GM06990 (cell line): Measurements from ENCODE around the gene ZDHHC7.

Experiments used
- DNase-seq: peaks from one replicate; pipeline ENCODE4 v3.0.0-alpha.2; 2011; ENCODE audit not compliant: insufficient read length; ENCODE audit errors: extremely low read depth
- H3K27me3 ChIP-seq: replicated peaks from 2 replicates; pipeline ENCODE4 v1.6.0; 2011; ENCODE audit warnings: low read length; ENCODE audit not compliant: control insufficient read depth, insufficient read depth
- H3K36me3 ChIP-seq: 2 replicates; pipeline ENCODE4 v1.5.1; 2011; ENCODE audit warnings: low read length; ENCODE audit not compliant: control insufficient read depth, insufficient read depth
- H3K4me3 ChIP-seq: replicated peaks from 2 replicates; pipeline ENCODE4 v1.5.1; 2011; ENCODE audit warnings: low read depth, mild to moderate bottlenecking, control low read depth, low read length
- TF ChIP-seq, protein P1 (sequence below): IDR thresholded peaks from 2 replicates; pipeline ENCODE4 v1.5.1; 2011; ENCODE audit warnings: low read length, control low read depth, mild to moderate bottlenecking, inconsistent platforms; ENCODE audit not compliant: insufficient read depth, poor library complexity, severe bottlenecking

ZDHHC7 gene

DNA sequence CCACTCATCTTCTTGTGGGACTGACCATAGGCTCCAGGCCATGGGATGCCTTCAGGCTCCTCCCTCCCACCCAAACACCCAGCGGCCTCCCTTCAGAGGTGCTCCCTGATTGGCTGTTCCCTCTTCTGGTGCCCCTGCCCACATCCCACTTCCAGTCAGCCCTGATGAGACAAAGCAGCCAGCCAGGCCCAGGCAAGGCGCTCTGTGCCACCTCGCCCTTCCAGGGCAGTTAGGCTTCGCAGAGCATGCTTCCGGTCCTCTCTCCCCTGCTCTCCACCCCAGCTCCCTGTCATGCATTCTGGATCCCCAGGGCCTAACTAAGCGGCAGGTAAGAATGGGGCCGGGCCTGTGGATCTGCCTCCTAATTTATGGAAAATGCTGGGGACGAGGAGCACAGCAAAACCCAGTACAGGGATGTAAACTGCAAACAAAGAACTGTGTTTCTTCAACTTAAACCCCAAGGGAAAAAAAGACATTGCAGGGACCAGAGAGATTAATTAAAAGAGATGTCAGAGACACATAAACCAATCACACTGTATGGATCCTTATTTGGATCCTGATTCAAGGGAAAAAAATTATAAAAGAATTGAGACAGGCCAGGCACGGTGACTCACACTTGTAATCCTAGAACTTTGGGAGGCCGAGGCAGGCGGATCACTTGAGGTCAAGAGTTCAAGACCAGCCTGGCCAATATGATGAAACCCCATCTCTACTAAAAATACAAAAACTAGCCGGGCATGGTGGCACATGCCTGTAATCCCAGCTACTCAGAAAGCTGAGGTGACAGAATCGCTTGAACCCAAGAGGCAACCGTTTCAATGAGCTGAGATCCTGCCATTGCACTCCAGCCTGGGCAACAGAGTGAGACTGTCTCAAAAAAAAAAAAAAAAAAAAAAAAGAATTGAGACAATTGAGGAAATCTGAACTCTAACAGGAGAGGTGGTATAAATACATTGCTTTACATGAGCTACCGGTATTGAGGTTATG is 26.0 kb downstream of the ZDHHC7 start:
- no peak overlapping the region for H3K4me3 ChIP-seq
- TF ChIP-seq, protein P1, sequence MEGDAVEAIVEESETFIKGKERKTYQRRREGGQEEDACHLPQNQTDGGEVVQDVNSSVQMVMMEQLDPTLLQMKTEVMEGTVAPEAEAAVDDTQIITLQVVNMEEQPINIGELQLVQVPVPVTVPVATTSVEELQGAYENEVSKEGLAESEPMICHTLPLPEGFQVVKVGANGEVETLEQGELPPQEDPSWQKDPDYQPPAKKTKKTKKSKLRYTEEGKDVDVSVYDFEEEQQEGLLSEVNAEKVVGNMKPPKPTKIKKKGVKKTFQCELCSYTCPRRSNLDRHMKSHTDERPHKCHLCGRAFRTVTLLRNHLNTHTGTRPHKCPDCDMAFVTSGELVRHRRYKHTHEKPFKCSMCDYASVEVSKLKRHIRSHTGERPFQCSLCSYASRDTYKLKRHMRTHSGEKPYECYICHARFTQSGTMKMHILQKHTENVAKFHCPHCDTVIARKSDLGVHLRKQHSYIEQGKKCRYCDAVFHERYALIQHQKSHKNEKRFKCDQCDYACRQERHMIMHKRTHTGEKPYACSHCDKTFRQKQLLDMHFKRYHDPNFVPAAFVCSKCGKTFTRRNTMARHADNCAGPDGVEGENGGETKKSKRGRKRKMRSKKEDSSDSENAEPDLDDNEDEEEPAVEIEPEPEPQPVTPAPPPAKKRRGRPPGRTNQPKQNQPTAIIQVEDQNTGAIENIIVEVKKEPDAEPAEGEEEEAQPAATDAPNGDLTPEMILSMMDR, result no peak
- H3K36me3 ChIP-seq, result peaks cover 24% of the 10 kb centered on the region
- DNase-seq, result no peak
- no peaks in the 10 kb centered on the region for H3K27me3 ChIP-seq

DNA sequence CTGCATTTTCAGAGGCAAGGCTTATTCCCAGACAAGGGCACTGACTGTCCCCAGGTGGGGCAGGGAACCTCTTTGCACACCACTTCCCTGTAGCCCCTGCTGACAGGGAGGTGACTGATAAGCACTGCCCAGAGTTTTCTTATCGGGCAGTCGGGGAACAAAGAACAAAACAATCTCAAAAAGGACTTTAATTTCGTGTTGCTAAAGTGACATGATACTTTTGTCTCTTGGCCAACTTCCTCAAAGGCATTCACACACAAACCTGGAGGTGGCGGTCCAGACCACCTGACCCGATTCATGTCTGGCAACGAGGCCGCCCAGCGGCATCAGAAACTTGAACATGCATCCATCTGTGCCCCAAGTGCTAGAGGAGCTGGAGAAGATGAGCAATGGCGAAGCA is 28.9 kb downstream of the ZDHHC7 start:
- DNase-seq, result no peak
- H3K4me3 ChIP-seq, result no peak overlapping the region
- H3K36me3 ChIP-seq, result peaks cover 8% of the 10 kb centered on the region
- no peaks in the 10 kb centered on the region for H3K27me3 ChIP-seq
- TF ChIP-seq, protein P1, result no peak

DNA sequence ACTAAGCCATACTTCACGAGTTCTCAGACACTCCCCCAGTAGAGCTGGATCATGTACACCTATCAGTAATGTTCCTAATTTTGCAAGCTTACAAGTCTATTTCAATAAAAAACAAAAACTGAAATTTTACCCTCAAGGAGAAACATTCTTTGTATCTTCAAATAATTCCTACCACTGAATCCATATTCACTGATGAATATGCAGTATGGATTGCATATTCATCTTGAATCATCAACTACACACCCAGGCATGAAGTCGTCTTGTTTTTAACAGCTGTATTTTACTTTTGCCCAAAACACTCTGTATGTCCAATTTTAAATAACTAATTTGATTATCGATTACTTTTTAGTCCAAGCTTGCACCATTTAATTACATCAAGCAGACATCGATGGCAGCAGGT is 31.8 kb downstream of the ZDHHC7 start:
- no peak overlapping the region for H3K4me3 ChIP-seq
- TF ChIP-seq, protein P1, result no peak
- H3K36me3 ChIP-seq, result peaks cover 14% of the 10 kb centered on the region
- H3K27me3 ChIP-seq, result no peaks in the 10 kb centered on the region
- no peak for DNase-seq

DNA sequence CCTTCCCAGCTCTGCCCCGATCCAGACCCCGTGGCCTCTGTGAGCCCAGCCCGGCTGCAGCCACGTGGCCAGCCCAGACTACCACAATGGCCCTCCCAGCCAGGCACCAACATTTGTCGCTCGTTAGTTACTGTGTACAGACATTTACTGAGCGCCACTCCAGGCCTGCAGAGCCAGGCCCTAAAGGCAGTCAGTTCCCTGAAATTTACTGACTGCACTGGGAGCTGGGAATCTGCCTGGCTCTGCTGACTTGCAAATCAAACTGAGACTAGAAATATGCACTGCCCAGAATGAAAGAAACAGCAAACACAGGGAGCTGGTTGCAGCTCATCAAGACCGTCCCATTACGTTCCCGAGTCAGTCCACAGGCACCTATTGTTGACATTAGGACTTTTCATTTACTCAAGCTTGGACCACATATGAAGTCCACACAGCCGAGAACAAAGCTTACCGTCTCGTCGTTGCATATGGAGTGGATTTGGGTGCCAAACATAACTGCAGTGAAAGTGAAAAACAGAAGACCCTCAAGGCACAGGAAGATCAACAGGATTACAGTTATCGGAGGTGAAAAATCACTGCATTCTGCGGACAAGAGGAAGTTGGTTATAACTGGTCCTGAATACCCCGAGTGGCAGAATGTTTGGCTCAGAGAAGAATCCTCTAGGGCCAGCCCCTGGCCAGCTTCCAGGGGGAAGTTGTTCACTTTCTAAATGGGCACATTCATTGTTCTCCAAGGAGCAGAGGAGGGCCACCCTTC is 34.5 kb downstream of the ZDHHC7 start:
- H3K4me3 ChIP-seq, result no peak overlapping the region
- peaks cover 14% of the 10 kb centered on the region for H3K36me3 ChIP-seq

DNA sequence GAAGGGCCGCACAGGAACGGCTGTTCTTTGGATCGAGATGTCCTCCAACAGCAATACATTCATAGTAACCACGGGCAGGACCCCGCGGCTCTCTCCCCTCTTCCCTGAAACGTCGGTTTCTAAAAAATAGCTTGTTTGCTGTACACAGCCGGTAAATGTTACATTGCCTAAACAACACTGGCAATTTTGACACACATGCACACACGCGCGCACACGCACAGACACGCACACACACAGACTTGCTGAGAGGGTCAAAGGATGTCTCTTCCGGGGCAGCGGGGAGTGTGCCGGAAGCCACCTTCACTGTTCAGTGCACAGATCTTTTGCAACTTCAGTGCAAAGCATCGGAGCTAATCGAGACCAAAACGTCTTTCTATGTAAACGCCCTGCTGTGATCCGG is 35.8 kb downstream of the ZDHHC7 start:
- peaks cover 13% of the 10 kb centered on the region for H3K36me3 ChIP-seq

More for the DNA sequence above, 34.5 kb downstream of the ZDHHC7 start:
- no peak for DNase-seq
- H3K27me3 ChIP-seq, result no peaks in the 10 kb centered on the region
- TF ChIP-seq, protein P1, result no peak

More for the DNA sequence above, 35.8 kb downstream of the ZDHHC7 start:
- TF ChIP-seq, protein P1, result no peak
- no peaks in the 10 kb centered on the region for H3K27me3 ChIP-seq
- no peak overlapping the region for H3K4me3 ChIP-seq
- DNase-seq, result no peak
